Activated B cell treated with CpG ODN at 0.5 μM for 24 hours (primary cell): ENCODE results near the gene CBFA2T3. TPM values are rescaled to one million over a fixed set of nuclear protein-coding genes. Genes with fewer than 3 reads are reported as not detected.

Experiments
- ATAC-seq: fragments of 200-7000 bp; cut with Tn5 transposase; one replicate; pipeline ENCODE4 v1.10.0; 2021; ENCODE audit warnings: low read depth, mild to moderate bottlenecking, moderate library complexity
- CTCF ChIA-PET: fragments of 350-600 bp; sonication (Branson Sonifier 250); formaldehyde crosslinking; loops from one replicate; lab custom pipeline; 2021; ENCODE audit warnings: antibody characterized with exemption; lab: Charles Lee
- POLR2A ChIA-PET: fragments of 350-600 bp; sonication (Branson Sonifier 250); formaldehyde crosslinking; loops from one replicate; lab custom pipeline; 2021; ENCODE audit warnings: antibody characterized with exemption; lab: Charles Lee
- DNase-seq: peaks from one replicate; pipeline ENCODE4 v3.0.0; 2022
- H3K27ac Mint-ChIP-seq: one replicate; pipeline ENCODE4 v1.8.0; 2020; ENCODE audit warnings: mixed read lengths
- H3K27me3 Mint-ChIP-seq: one replicate; pipeline ENCODE4 v1.8.0; 2021; ENCODE audit warnings: mixed read lengths
- H3K36me3 Mint-ChIP-seq: one replicate; pipeline ENCODE4 v1.8.0; 2021; ENCODE audit warnings: low read depth, mixed read lengths
- H3K4me1 Mint-ChIP-seq: one replicate; pipeline ENCODE4 v1.8.0; 2021; ENCODE audit warnings: mixed read lengths
- H3K4me3 Mint-ChIP-seq: one replicate; pipeline ENCODE4 v1.8.0; 2020; ENCODE audit warnings: mild to moderate bottlenecking, mixed read lengths
- H3K9me3 Mint-ChIP-seq: one replicate; pipeline ENCODE4 v1.8.0; 2020; ENCODE audit warnings: mixed read lengths
- CTCF ChIP-seq: fragments of 200-600 bp; IDR thresholded peaks from one replicate; pipeline ENCODE4 v1.8.0; 2022; ENCODE audit warnings: antibody characterized with exemption, mild to moderate bottlenecking
- intact Hi-C: fragments of 100-400 bp; cut with micrococcal nuclease; formaldehyde crosslinking; loops from one replicate; pipeline ENCODE4 v1.15.1; 2024
- total RNA-seq: library from RNA; stranded (reverse); gene quantifications from 2 replicates; pipeline ENCODE4 v1.2.3, GENCODE V29; 2022

Gene CBFA2T3
- total RNA-seq, 1 donor from 2014 or later: 63.3 TPM

- intact Hi-C loops: no loop called here
- H3K27ac Mint-ChIP-seq: no peak overlapping the region
- ATAC-seq (no peak), DNase-seq (no peak)
- no peak for TF ChIP-seq CTCF
- peaks cover 13% of the 10 kb centered on the region for H3K4me1 Mint-ChIP-seq
- ChIA-PET CTCF (no interaction called here), POLR2A (interaction anchor here (0.5 kb wide), 1 partner anchor 615 kb away, joined by 4 read pairs; no protein-coding TSS in a partner anchor)
- H3K36me3 Mint-ChIP-seq: peaks cover 34% of the 10 kb centered on the region
- H3K4me3 Mint-ChIP-seq: no peak overlapping the region
- H3K9me3 Mint-ChIP-seq: no peaks in the 10 kb centered on the region
- H3K27me3 Mint-ChIP-seq: no peaks in the 10 kb centered on the region
These were observed 74.3 kb downstream of the CBFA2T3 start for GRCh38 chr16:88902744-88903143.

- intact Hi-C loops: no loop called here
- no peak overlapping the region for H3K27ac Mint-ChIP-seq
- CTCF ChIA-PET: no interaction called here
- H3K36me3 Mint-ChIP-seq: peaks cover 34% of the 10 kb centered on the region
- H3K27me3 Mint-ChIP-seq: no peaks in the 10 kb centered on the region
- TF ChIP-seq CTCF: no peak
- POLR2A ChIA-PET: no interaction called here
- DNase-seq: no peak
- H3K9me3 Mint-ChIP-seq: no peaks in the 10 kb centered on the region
- no peak overlapping the region for H3K4me3 Mint-ChIP-seq
- H3K4me1 Mint-ChIP-seq: peaks cover 11% of the 10 kb centered on the region
- no peak for ATAC-seq
These were observed 75.2 kb downstream of the CBFA2T3 start for GRCh38 chr16:88901718-88902337.

GRCh38 chr16:88900662-88901052 is 76.3 kb downstream of the CBFA2T3 start:
- no peak for ATAC-seq
- TF ChIP-seq CTCF: no peak
- intact Hi-C loops: no loop called here
- Mint-ChIP-seq H3K4me3 (no peak overlapping the region), H3K36me3 (peaks cover 38% of the 10 kb centered on the region), H3K27me3 (no peaks in the 10 kb centered on the region), H3K4me1 (peaks cover 9% of the 10 kb centered on the region), H3K27ac (no peak overlapping the region), H3K9me3 (no peaks in the 10 kb centered on the region)
- DNase-seq: no peak
- ChIA-PET POLR2A (no interaction called here), CTCF (no interaction called here)

GRCh38 chr16:88899901-88900661 is 76.9 kb downstream of the CBFA2T3 start:
- POLR2A ChIA-PET: no interaction called here
- ATAC-seq: no peak

More at GRCh38 chr16:88899901-88900661, 76.9 kb downstream of the CBFA2T3 start:
- CTCF ChIA-PET: no interaction called here
- peaks cover 11% of the 10 kb centered on the region for H3K4me1 Mint-ChIP-seq
- intact Hi-C loops: no loop called here
- no peaks in the 10 kb centered on the region for H3K9me3 Mint-ChIP-seq
- no peak overlapping the region for H3K4me3 Mint-ChIP-seq
- H3K36me3 Mint-ChIP-seq: peaks cover 38% of the 10 kb centered on the region
- TF ChIP-seq CTCF: no peak
- H3K27ac Mint-ChIP-seq: no peak overlapping the region
- DNase-seq: no peak
- H3K27me3 Mint-ChIP-seq: no peaks in the 10 kb centered on the region
